DMS79 (cell line): ENCODE data around the gene RNPEPL1.

Experiments used
- DNase-seq: peaks from one replicate; lab custom pipeline; 2025; lab: John Stamatoyannopoulos, UW

Gene RNPEPL1

DNA sequence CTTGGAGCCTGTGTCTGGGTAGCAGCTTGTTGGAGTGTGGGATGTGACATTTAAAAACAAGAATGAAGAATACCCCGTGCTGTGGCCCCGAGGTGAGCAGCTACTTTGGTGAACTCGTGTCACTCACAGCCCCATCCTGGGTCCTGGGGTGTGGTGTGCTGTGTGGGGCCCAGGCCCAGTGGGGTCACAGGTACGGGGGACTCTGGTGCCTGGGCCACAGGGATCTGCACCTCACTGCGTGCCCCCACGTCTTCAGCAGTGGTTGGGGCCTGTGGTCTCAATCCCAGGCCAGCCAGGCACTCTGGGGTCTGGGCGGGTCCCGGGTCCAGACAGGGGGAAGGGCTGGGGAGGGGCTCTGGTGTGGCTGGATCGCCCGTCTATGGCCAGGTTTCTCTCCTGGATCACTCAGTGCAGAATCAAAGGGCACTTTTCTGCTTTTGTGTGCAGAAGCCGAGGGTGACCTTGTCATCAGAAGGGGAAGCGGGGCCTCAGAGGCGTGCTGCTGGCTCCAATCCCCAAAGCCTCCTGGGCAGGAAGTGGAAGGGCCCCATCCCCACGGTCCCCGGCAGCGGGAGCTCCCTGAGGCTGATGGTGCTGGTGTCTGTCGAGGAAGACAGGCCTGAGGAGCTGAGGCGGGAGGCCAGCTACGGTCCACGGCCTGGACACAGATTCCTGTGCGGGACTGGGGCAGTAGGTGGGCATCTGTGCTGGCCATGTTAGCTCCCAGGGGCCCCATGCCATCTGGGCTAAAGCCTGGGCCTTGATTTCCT, 58.4 kb downstream of the RNPEPL1 start:
- DNase-seq: no peak

DNA sequence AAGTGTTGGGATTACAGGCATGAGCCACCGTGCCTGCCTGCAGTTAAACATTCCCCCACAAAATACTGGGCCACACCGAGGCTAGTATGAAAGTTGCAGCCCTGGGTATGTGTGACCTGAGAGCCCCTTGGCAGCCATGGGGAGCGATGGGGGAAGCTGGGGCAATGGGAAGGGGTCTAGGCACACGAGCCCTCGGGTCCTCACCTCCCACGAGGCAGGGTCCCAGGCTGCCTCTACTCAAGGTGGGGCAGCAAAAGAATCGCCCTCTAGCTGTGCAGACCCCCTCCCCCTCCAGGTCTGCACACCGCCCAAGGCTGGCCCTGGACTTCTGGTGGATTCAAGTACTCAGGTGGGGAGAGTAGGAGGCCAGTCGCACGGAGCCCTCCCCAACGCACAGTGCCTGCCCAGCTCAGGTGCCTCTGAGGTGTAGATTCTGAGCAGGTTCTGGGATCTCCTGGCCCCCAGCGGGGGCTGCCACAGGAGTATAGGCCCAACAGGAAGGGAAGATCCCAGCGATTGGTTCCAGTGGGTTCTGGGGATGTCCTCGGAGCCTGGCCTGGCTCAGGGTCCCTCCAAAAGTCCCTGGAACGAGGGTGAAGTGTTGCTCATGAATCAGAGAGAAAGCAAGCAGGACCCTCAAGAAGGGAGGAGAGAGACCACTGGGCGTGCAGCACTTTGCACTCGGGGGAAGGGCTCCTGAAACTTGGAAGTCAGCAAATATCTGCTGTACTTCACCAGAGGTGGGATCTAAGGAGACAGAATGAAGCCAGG, 59.6 kb downstream of the RNPEPL1 start:
- DNase-seq: no peak

DNA sequence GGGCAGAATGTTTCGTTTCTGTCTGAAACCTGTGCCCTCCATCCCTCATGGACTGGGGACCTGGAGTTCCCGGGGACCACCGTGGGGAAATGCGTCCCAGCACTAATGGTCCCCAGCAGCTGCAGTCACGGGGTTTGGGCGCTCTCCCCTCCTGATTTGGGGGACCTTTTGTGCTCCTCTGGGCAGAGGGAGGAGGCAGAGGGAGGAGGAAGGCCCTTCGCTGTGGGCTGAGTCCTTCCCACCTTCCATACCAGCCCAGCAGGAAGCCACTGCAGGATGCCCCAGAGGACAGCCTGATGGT, 60.2 kb downstream of the RNPEPL1 start:
- no peak for DNase-seq

DNA sequence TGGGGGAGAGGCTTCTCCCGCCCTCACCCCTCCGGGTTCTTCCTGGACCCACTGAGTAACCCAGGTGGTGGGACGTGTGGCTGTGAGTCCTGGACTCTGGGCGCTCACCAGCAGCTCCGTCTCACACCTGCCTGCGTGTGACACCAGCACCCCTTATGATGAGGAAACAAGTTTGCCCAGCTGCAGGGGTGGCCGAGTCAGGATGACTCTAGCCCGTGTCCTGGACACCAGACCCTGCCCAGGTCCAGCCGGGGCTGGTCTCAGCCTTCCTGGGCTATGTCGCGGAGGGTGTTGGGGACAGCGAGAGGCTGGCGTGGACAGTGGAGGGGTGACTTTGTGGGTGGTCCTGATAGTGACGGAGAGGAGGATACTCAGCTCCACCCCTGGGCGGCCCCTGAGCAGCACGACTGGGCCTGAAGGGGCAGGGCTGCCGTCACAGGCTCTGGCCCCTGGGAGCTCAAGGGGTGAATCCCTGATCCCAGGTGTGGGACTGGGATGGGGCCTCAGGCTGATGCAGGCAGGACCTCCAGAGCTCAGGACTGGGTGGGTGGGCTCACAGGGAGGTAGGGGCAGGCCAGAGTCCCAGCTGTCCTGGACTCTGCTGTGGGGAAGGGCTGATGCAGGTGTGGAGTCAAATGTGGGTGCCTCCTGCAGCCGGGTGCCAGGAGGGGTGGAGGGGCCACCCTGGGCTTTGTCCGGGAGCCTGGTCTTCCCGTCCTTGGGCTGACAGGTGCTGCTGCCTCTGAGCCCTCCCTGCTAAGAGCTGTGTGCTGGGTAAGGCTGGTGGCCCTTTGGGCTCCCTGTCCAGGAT, 60.7 kb downstream of the RNPEPL1 start:
- DNase-seq: no peak

DNA sequence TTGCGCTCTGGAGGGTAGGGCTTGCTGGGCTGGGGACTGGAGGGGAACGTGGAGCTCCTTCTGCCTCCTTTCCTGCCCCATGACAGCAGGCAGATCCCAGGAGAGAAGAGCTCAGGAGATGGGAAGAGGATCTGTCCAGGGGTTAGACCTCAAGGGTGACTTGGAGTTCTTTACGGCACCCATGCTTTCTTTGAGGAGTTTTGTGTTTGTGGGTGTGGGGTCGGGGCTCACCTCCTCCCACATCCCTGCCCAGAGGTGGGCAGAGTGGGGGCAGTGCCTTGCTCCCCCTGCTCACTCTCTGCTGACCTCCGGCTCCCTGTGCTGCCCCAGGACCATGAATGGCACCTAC, 61.3 kb downstream of the RNPEPL1 start:
- DNase-seq: no peak

DNA sequence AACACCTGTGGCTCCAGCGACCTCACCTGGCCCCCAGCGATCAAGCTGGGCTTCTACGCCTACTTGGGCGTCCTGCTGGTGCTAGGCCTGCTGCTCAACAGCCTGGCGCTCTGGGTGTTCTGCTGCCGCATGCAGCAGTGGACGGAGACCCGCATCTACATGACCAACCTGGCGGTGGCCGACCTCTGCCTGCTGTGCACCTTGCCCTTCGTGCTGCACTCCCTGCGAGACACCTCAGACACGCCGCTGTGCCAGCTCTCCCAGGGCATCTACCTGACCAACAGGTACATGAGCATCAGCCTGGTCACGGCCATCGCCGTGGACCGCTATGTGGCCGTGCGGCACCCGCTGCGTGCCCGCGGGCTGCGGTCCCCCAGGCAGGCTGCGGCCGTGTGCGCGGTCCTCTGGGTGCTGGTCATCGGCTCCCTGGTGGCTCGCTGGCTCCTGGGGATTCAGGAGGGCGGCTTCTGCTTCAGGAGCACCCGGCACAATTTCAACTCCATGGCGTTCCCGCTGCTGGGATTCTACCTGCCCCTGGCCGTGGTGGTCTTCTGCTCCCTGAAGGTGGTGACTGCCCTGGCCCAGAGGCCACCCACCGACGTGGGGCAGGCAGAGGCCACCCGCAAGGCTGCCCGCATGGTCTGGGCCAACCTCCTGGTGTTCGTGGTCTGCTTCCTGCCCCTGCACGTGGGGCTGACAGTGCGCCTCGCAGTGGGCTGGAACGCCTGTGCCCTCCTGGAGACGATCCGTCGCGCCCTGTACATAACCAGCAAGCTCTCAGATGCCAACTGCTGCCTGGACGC, 61.9 kb downstream of the RNPEPL1 start:
- no peak for DNase-seq
